Measurements from ENCODE around the gene MAP2K3. TPM values are rescaled to one million over a fixed set of nuclear protein-coding genes. Genes with fewer than 3 reads are reported as not detected.
"Not testable (repeated sequence)": the region's sequence is repeated elsewhere in the genome, so short reads cannot be mapped to it uniquely, and the experiment has no call there.

Gene MAP2K3
- total RNA-seq, 1 donor from 2014 or later: 24.7 TPM

DNA sequence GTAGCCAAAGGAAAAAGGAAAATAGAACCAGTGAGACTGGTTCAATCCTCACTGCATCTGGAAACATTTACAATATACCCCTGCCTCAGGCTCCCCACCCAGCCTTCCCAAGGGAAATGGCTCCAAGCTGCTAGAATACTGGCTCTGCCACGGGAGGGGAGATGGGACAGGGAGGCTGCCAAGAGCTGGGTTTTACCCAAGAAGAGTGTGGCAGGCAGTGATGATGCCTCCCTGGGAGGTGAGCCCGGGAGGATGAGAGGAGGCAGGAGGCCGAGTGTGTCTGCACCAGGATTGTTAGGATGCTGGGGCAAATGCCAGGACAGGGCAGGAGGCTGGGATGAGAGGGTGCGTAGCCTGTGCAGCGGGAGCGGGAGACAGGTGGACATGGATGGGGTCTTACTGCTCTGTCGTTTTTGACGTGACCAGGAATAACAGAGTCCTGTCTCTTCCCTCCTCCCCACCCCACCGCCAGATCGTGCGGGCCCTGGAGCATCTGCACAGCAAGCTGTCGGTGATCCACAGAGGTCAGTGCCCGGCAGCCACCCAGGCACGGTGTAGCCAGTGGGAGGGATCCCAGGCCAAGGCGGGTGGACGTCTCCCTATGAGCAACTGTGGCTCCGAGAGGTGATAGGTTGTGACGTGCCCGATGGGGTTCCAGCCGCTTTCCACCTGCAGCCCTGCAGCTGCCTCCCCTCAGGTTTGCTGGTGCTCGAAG, 18.4 kb downstream of the MAP2K3 start:
- DNase-seq (ENCODE audit: low read depth): no peak
- no peak overlapping the region for H3K4me3 ChIP-seq (ENCODE audit: low read depth, low read length)
- TF ChIP-seq, protein P1, sequence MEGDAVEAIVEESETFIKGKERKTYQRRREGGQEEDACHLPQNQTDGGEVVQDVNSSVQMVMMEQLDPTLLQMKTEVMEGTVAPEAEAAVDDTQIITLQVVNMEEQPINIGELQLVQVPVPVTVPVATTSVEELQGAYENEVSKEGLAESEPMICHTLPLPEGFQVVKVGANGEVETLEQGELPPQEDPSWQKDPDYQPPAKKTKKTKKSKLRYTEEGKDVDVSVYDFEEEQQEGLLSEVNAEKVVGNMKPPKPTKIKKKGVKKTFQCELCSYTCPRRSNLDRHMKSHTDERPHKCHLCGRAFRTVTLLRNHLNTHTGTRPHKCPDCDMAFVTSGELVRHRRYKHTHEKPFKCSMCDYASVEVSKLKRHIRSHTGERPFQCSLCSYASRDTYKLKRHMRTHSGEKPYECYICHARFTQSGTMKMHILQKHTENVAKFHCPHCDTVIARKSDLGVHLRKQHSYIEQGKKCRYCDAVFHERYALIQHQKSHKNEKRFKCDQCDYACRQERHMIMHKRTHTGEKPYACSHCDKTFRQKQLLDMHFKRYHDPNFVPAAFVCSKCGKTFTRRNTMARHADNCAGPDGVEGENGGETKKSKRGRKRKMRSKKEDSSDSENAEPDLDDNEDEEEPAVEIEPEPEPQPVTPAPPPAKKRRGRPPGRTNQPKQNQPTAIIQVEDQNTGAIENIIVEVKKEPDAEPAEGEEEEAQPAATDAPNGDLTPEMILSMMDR (conservative IDR thresholded peaks at IDR 0.05; ENCODE audit: low read depth, low read length): no peak

DNA sequence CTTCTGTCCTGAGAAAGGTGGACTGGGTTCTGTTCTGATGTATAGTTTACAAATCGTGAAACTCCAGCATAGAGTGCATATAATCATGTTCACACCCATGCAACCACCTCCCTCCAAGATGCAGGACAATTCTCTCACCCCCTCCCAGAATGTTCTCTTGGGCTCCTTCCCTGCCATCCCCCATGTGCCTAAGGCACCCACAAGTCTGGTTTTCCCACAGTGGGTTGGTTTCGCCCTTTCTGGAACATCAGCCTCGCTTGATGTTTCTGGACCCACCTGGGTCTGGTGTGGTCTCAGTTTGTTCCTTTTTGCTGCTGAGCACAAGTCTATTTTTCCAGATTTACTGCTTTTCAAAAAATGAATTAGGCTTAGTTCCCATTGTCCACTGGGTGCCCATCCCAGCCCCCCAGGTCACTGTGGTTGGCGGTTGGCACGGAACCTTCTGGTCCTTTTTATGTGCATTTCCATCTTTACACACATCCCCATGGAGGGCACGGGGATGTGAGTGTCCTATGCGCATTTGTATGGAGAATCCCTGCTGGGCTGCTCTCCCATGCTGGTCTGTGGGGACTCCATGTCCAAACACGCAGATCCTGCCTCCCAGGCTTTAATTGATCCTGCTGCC, 19.0 kb downstream of the MAP2K3 start:
- no peak overlapping the region for H3K4me3 ChIP-seq (ENCODE audit: low read depth, low read length)
- no peak for DNase-seq (ENCODE audit: low read depth)
- TF ChIP-seq, protein P1 (conservative IDR thresholded peaks at IDR 0.05; ENCODE audit: low read depth, low read length): no peak

DNA sequence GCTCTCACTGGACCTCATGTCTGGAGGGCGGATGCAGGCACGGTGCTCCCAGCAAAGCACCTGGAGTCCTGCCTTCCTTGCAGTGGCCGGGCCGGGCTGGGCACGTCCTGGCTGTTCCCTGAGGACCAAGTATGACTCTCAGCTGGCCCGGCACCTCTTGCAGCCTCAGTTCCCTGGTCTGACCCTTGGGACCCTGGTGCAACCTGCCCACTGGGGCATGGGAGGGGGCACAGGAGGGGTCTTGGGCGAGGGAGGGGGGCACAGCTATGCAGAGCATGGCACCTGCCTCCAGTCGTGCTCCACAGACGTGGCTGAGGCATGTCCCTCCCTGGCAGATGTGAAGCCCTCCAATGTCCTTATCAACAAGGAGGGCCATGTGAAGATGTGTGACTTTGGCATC, 19.6 kb downstream of the MAP2K3 start:
- H3K4me3 ChIP-seq (ENCODE audit: low read depth, low read length): no peak overlapping the region
- DNase-seq (ENCODE audit: low read depth): no peak
- TF ChIP-seq, protein P1 (conservative IDR thresholded peaks at IDR 0.05; ENCODE audit: low read depth, low read length): no peak

DNA sequence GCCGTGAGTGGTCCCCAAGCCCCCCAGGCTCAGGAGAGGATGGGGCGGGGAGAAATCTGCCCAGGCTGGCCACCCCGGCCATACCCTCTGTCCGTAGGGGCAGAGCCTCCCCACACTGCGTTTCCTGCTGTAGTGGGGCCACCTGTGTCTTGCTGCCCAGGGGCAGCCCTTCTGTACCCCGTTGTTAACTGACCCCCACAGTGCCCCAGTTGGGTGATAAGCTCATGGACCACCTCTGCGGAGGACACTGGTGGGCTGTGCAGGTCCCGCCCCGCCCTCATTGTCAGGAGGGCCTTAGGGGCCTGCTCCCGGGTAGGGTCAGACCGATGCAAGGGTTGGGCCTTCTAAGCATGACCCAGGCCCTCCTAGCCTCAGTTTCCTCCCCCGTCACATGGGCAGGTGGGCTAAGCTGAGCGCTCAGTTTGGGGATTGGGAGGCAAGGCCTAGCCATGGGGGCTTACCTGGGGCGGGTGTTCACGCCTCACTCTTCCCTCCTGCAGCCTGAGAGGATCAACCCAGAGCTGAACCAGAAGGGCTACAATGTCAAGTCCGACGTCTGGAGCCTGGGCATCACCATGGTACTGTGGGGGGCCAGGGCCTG, 20.1 kb downstream of the MAP2K3 start:
- not testable (repeated sequence) for DNase-seq (ENCODE audit: low read depth)

DNA sequence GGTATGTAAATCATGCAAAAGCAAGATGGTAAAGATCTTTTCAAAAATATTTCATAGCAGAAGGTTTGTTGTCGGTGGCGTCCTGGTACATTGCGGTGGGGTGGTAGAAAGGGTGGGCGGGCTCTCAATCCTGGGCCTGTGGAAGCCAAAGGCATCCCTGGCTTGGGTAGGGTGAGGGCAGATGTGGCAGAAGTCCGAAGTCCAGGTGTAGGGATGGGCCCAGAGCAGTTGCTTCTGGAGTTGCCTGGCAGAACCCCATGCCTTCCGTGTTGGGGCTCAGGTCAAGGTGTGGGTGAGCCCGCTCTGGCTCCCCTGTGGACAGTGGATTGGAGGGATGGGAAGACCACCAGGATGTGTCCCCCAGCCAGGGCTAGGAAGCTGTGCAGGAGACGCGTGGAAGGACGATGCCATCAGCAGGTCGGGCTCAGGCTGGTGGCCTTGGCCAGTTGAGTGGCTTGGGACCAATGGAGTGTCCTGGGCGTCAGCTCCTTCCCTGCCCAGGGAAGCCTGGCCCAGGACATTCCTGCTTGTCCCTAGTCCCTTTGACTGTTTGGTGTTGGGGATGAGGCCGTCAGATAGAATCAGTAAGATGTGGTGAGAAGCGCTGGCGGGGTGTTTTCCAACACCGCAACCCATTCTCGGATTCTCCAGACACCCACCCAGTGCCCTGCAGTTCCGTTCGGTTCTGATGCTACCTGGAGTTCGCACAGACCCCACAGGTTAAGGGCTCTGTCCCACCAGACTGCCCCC, 21.1 kb downstream of the MAP2K3 start:
- not testable (repeated sequence) for DNase-seq (ENCODE audit: low read depth)

More for the DNA sequence above, 20.1 kb downstream of the MAP2K3 start:
- not testable (repeated sequence) for H3K4me3 ChIP-seq (ENCODE audit: low read depth, low read length)

DNA sequence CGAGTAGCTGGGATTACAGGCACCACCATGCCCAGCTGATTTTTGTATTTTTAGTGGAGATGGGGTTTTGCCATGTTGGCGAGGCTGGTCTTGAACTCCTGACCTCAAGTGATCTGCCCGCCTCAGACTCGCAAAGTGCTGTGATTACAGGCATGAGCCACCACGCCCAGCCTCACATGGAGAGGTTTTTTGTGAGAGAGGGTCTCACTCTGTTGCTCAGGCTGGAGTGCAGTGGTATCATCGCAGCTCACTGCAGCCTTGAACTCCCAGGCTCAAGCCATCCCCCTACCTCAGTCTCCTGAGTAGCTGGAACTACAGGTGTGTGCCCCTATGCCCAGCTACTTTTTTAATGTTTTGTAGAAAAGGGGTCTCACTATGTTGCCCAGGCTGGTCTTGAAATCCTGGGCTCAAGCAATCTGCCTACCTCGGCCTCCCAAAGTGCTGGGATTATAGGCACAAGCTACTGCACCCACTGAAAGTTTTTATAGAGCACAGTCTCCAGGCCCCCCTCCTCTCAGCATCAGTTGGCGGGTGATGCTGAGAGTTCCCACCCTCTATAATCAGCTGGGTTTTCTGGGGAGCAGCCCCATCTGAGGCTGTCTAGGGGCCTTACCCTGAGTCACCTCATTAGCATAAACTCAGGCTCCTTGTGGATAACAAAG, 22.2 kb downstream of the MAP2K3 start:
- DNase-seq (ENCODE audit: low read depth); H3K4me3 ChIP-seq (ENCODE audit: low read depth, low read length): not testable (repeated sequence)

More for the DNA sequence above, 21.1 kb downstream of the MAP2K3 start:
- H3K4me3 ChIP-seq (ENCODE audit: low read depth, low read length): not testable (repeated sequence)

DNA sequence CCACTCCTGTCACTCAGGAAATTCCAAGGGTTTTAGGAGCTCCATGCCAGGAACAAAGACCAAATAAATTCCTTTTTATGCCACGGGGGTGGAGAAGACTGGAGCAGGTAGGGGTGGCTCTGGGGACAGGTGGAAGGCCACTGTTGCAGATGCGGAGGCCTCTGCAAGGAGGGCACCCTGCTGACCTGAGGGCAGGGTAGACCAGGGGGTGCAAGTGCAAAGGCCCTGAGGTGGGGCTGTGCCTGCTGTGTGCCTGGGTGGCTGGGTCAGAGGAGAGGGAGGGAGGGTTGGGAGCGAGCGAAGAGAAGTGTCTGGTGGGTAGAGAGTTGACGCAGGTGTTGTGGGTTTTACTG, 22.7 kb downstream of the MAP2K3 start:
- H3K4me3 ChIP-seq (ENCODE audit: low read depth, low read length); DNase-seq (ENCODE audit: low read depth): not testable (repeated sequence)

DNA sequence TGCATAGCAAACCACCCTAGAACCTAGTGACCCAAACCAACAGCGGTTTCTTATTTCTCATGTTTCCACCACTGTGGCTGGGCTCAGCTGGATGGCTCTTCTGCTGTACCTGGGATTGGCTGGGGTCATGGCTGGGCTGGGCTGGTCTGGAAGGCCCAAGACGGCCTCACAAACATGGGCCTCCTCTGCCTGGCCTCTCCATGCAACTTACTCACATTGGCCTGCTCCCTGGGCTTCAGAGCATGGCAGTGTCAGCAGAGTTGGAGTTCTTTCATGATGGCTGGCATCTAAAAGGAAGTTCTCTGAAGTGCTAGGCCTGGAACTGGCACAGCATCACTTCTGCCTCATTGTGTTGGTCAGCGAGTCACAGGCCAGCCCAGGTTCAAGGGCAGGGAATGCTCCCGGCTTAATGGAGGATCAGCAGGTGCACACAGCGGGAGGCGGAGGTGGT, 24.4 kb downstream of the MAP2K3 start:
- H3K4me3 ChIP-seq (ENCODE audit: low read depth, low read length); DNase-seq (ENCODE audit: low read depth): not testable (repeated sequence)

DNA sequence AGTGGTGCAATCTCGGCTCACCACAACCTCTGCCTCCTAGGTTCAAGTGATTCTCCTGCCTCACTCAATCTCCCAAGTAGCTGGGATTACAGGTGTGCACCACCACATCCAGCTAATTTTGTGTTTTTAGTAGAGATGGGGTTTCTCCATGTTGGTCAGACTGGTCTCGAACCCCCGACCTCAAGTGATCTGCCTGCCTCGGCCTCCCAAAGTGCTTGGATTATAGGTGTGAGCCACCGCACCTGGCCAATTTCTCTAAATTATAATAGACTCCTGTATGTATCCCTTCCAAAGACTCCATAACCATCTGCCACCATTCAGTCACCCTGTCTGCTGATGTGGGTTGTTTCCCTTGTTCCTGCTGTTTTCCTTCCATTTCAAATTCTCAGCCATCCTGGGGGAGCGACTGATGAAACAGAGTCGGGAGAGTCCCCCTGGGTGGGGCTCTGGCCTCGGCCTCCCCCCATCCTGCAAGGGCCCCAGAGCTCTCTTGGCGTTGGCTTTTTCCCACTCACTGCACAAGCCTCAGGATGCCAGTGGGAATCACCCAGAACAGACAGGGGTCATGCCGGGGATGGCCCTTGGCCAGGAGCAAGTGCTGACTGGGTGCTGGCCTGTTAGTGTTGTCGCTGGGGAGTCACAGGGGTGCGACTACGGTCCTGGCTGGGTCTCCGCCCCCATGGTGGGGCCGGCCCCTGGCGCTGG, 25.7 kb downstream of the MAP2K3 start:
- not testable (repeated sequence) for DNase-seq (ENCODE audit: low read depth); H3K4me3 ChIP-seq (ENCODE audit: low read depth, low read length)

DNA sequence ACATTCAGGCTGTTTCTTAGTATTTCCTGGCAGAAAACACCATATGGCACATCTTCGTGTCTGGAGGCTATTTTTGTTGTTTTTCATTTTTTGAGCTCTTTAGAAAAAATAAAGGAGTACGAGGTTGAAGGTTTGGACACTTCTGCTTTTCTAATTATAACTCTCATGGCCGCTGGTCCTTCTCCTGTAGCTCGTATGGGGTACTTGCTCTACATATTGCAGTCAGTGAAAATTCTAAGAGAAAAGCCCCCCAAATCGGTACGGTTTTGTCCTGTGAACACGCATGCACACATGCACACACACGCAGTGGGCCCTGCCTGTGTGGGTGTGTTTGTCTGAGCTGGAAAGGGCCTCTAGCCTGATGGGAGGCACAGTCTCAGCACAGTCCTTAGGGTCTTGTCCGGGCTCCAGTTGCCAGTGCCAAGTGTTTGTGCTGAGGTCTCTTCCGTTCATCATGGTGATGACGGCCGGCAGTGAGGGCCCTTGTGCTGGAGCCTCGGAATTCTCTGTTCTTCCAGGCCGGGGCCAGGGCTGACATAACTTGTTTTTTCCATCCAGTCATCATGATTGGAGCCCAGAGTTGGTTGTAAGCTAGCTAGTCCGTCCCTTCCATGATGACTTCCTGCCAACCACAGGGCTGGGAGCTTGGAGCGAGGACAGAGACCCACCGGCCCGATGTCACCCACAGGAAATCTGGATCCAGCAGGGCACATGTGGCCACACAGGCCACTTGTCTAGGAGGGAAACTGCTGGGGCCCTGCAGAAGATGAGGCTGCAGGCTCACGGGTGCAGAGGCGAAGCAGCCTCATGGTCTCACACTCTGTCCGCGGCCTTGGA, 26.5 kb downstream of the MAP2K3 start:
- H3K4me3 ChIP-seq (ENCODE audit: low read depth, low read length); DNase-seq (ENCODE audit: low read depth): not testable (repeated sequence)
